Kidney epithelial cell (primary cell): ENCODE measurements around the gene LPAR3. TPM values are rescaled to one million over a fixed set of nuclear protein-coding genes. Genes with fewer than 3 reads are reported as not detected.

Experiments used
- DNase-seq: peaks from one replicate; pipeline ENCODE4 v3.0.0-alpha.2; 2010; ENCODE audit warnings: low read depth
- H3K27me3 ChIP-seq: 2 replicates; pipeline ENCODE4 v1.6.0; 2011; ENCODE audit warnings: low read length; ENCODE audit not compliant: control insufficient read depth, insufficient read depth
- H3K36me3 ChIP-seq: 2 replicates; pipeline ENCODE4 v1.5.1; 2011; ENCODE audit warnings: low read length; ENCODE audit not compliant: control insufficient read depth, insufficient read depth
- H3K4me3 ChIP-seq: 2 replicates; pipeline ENCODE4 v1.5.1; 2011; ENCODE audit warnings: low read depth, mild to moderate bottlenecking, control low read depth, low read length
- total RNA-seq: library from RNA; depleted of rRNA; stranded (reverse); fragments of >200 nt; gene quantifications from 2 replicates; pipeline ENCODE4 v1.2.3, GENCODE V29; 2015
- TF ChIP-seq, protein P1 (sequence below): IDR thresholded peaks from 2 replicates; pipeline ENCODE4 v1.5.1; 2011; ENCODE audit warnings: mild to moderate bottlenecking, moderate library complexity, low read length, control low read depth, inconsistent platforms; ENCODE audit not compliant: insufficient read depth, poor library complexity, severe bottlenecking

LPAR3 gene
- total RNA-seq, 1 donor from 2014 or later = 0.58 TPM

DNA sequence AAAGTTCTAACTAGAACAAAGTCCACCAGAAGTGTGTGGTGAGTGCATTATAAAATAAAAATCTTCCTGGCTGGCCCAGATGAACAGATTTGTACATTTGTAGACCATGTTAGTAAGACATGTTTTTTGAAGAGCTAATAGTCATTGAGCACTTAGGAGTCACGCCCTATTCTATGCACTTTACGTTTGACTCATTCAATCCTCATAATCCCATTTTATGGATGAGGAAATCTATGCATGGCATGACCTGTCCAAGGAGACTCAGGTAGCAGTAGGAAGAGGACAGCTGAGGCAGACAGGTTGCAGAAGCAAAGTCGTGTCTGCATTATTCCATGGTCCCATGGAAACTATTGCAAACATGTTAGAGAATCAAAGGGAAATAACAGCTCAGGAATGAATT lies 30.3 kb upstream of the LPAR3 start:
- TF ChIP-seq, protein P1, sequence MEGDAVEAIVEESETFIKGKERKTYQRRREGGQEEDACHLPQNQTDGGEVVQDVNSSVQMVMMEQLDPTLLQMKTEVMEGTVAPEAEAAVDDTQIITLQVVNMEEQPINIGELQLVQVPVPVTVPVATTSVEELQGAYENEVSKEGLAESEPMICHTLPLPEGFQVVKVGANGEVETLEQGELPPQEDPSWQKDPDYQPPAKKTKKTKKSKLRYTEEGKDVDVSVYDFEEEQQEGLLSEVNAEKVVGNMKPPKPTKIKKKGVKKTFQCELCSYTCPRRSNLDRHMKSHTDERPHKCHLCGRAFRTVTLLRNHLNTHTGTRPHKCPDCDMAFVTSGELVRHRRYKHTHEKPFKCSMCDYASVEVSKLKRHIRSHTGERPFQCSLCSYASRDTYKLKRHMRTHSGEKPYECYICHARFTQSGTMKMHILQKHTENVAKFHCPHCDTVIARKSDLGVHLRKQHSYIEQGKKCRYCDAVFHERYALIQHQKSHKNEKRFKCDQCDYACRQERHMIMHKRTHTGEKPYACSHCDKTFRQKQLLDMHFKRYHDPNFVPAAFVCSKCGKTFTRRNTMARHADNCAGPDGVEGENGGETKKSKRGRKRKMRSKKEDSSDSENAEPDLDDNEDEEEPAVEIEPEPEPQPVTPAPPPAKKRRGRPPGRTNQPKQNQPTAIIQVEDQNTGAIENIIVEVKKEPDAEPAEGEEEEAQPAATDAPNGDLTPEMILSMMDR = no peak
- Histone ChIP-seq H3K4me3 (no peak overlapping the region), H3K27me3 (no peaks in the 10 kb centered on the region), H3K36me3 (no peaks in the 10 kb centered on the region)
- DNase-seq = no peak

DNA sequence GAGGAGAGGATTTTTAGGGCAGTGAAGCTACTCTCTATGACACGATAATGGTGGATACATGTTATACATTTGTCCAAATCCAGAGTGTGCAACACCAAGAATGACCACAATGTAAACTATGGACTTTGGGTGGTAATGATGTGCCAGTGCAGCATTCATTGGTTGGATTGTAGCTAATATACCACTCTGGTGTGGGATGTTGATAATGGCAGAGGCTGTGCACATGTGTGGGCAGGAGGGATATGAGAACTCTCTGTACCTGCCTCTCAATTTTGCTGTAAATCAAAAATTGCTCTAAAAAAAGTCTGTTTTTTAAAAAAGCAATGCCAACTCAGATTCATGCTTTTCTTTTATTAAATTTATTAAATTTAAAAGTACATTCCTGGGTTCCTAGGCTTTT lies 27.2 kb upstream of the LPAR3 start:
- TF ChIP-seq, protein P1 = no peak
- DNase-seq = no peak
- Histone ChIP-seq H3K27me3 (no peaks in the 10 kb centered on the region), H3K36me3 (no peaks in the 10 kb centered on the region), H3K4me3 (no peak overlapping the region)

DNA sequence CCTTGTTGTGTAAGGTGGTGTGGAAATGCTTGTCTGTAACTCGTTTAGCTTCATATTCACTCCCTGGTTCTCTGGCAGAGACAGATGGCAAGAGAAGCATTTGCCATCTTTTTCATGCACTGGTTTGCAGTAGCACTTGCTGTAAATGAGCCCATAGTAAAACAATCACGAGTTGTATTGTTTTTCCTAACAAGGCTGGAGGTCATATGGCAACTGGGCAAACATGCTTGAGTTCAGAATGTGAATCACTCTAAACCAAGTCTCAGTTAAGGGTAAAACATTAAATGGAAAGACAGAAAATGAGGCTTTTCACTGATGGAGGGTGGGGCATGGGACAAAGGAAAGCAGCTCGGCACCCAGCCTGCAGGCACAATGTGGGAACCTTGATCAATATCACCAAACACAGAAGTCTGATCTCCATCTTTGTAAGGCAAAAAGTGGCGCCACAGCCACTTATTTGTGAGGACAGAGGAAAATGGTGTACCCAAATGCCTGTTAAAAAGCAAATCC lies 26.5 kb upstream of the LPAR3 start:
- Histone ChIP-seq H3K4me3 (no peak overlapping the region), H3K27me3 (no peaks in the 10 kb centered on the region), H3K36me3 (no peaks in the 10 kb centered on the region)
- TF ChIP-seq, protein P1 = no peak
- DNase-seq = peak; percentile 44

DNA sequence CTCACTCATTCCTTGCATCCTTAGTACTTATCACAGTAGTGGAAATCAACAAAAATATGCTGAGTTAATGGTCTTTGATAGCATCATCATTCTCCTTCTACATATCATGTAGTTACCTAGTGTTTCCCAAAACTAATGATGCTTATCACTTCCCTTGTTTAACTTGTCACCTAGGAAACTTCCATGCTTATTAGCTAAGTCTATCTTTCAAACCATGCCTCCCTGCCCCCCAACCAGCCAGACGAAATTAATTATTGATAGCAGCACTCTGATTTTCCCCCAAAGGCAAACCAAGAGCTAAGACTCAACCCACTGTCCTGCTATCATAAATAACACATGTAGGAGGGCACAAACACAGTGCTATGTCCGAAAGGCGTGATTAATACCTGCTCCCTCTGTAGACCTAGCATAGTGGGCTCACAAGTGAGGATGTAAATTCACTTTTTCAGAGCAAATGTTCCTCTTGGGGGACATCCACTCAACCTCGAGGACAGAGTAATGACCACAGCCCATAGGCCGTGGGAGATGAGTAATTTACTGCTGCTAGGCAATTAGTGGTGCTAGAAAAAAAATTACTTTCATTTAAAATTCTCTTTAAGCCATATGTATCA lies 25.8 kb upstream of the LPAR3 start:
- Histone ChIP-seq H3K4me3 (no peak overlapping the region), H3K27me3 (no peaks in the 10 kb centered on the region), H3K36me3 (no peaks in the 10 kb centered on the region)
- peak; percentile 57 for DNase-seq
- TF ChIP-seq, protein P1 = no peak

DNA sequence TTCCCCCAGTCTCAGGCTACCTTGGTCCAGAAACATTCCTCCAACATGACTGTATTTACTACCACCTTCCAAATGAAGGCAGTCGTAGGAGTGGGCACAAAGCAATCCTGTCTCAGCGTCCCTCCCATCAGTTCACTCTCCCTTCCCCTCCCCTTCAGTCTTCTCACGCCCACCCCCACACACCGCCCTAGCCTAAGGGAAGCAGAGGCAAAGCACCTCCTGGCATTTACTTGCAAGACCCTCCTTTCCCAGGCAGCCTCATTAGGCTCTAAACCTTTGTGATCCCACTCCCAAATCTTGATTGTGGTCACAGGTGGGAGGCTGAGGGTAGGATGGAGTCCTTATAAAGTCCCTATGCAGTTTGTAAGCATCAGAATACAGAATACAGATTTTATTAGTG lies 23.9 kb upstream of the LPAR3 start:
- Histone ChIP-seq H3K4me3 (no peak overlapping the region), H3K36me3 (no peaks in the 10 kb centered on the region), H3K27me3 (no peaks in the 10 kb centered on the region)
- no peak for DNase-seq
- TF ChIP-seq, protein P1 = no peak

DNA sequence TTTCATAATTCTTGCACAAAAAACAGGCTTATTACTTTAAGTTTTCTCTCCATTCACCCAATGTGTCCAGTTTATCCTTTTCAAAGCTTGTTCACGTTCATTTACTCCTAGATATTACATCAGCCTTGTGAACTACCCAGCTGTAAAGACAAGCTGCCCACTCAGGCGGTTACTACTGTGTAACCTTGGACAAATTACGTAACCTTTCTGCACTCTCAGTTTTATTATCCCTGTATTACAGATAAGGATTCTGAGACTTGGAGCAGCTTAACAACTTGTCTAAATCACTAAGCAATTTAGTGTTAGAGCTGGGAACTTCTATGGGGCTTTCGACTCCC lies 20.5 kb upstream of the LPAR3 start:
- no peak overlapping the region for H3K4me3 ChIP-seq
- H3K27me3 ChIP-seq = no peaks in the 10 kb centered on the region
- H3K36me3 ChIP-seq = no peaks in the 10 kb centered on the region
- DNase-seq = peak; percentile 82
- TF ChIP-seq, protein P1 = no peak
